A673 (cell line): ENCODE results near the gene HEXA.

Experiments used
- CTCF ChIP-seq: fragments of 300-800, 200-600 bp; sonication (generic); conservative IDR thresholded peaks from 2 replicates; pipeline ENCODE4 v1.5.1; 2017; ENCODE audit warnings: low read depth, mild to moderate bottlenecking, antibody characterized with exemption, low read length, moderate library complexity, mixed read lengths
- EZH2 ChIP-seq: fragments of 200-600 bp; sonication (generic); IDR thresholded peaks from 2 replicates; pipeline ENCODE4 v1.6.1; 2017; ENCODE audit warnings: borderline replicate concordance, low read depth, mild to moderate bottlenecking, mixed read lengths, antibody characterized with exemption, low read length; ENCODE audit not compliant: poor library complexity, severe bottlenecking

- TF ChIP-seq CTCF = no peak
- TF ChIP-seq EZH2 = no peak
Observed at GRCh38 chr15:72375501-72375845, 341 bp downstream of the HEXA start.
